ENCODE data around the gene FBXO45. TPM values are rescaled to one million over a fixed set of nuclear protein-coding genes. Genes with fewer than 3 reads are reported as not detected.

Gene FBXO45
- total RNA-seq, 6 experiments from 2014 or later = 7.0 to 9.5 (median 8.1) TPM

- DNase-seq = no peak
- H3K4me1 Mint-ChIP-seq (ENCODE audit: low read depth) = peaks cover 9% of the 10 kb centered on the region
- H3K9me3 Mint-ChIP-seq = peaks cover 10% of the 10 kb centered on the region; the same call in 1 of the 2 replicates
- no peak overlapping the region for H3K4me3 Mint-ChIP-seq
- H3K36me3 Mint-ChIP-seq (ENCODE audit: low read depth) = peaks cover 2% of the 10 kb centered on the region; the same call in 1 of the 2 replicates
- TF ChIP-seq, protein P1, sequence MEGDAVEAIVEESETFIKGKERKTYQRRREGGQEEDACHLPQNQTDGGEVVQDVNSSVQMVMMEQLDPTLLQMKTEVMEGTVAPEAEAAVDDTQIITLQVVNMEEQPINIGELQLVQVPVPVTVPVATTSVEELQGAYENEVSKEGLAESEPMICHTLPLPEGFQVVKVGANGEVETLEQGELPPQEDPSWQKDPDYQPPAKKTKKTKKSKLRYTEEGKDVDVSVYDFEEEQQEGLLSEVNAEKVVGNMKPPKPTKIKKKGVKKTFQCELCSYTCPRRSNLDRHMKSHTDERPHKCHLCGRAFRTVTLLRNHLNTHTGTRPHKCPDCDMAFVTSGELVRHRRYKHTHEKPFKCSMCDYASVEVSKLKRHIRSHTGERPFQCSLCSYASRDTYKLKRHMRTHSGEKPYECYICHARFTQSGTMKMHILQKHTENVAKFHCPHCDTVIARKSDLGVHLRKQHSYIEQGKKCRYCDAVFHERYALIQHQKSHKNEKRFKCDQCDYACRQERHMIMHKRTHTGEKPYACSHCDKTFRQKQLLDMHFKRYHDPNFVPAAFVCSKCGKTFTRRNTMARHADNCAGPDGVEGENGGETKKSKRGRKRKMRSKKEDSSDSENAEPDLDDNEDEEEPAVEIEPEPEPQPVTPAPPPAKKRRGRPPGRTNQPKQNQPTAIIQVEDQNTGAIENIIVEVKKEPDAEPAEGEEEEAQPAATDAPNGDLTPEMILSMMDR (IDR thresholded peaks at IDR 0.05) = peak; percentile 62
- H3K27ac Mint-ChIP-seq = no peak overlapping the region
- no peaks in the 10 kb centered on the region; the same call in 1 of the 2 replicates for H3K27me3 Mint-ChIP-seq (ENCODE audit: insufficient read depth)
Observed at GRCh38 chr3:196524527-196524926, 43.9 kb upstream of the FBXO45 start.

DNA sequence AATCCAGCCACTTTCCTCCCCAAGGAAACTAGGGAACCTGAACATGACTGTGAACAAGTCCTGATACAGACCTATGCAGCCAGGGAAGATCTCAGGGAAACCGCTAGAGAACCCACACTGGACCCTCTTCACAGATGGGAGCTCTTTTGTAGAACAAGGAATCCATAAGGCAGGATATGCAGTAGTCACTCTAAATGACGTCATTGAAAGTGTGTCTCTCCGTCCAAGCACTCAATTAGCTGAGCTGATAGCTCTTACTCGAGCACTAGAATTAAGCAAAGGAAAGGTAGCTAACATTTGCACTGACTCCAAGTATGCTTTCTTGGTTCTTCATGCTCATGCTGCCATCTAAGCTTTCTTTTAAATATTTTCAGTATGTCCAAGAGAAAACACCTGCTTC is 43.3 kb upstream of the FBXO45 start:
- Mint-ChIP-seq H3K36me3 (ENCODE audit: low read depth) (no peaks in the 10 kb centered on the region; the same call in 1 of the 2 replicates), H3K27me3 (ENCODE audit: insufficient read depth) (no peaks in the 10 kb centered on the region; the same call in 1 of the 2 replicates), H3K4me1 (ENCODE audit: low read depth) (peaks cover 9% of the 10 kb centered on the region), H3K27ac (no peak overlapping the region), H3K9me3 (peaks cover 4% of the 10 kb centered on the region; the same call in 1 of the 2 replicates), H3K4me3 (no peak overlapping the region)
- TF ChIP-seq, protein P1 (IDR thresholded peaks at IDR 0.05) = no peak
- DNase-seq = no peak

DNA sequence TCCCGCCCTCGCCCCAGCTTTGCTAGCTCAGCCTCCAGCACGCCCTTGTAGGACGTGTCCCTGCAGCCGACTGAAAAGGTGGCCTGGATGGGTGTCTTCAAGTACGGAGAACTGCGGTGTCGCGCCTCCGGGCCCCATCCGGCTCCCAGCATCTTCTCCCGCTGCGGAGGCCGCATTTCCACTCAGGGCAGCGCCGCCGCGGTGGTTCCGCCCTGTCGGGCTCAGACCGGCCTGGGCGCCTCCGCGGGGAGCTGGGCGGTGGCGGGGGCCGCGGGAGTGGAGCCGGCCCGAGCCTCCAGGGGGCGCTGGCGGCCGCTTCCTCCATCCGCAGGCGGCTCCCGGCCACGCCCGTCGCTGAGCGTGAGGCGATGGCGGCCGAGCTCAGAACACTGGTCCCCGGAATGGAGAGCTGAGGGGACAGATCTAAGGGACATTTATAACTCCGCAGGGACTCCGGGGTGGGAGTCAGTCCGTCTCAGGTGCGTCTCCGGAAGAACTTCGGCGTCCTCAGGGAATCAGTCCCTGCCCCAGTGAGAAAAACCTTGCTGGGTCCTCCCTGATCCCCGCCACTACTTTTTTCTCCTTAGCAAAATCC is 39.7 kb upstream of the FBXO45 start:
- Mint-ChIP-seq H3K4me3 (peak overlapping the region; percentile 57; the same call in 1 of the 2 replicates), H3K36me3 (ENCODE audit: low read depth) (peaks cover 8% of the 10 kb centered on the region), H3K4me1 (ENCODE audit: low read depth) (peaks cover 9% of the 10 kb centered on the region), H3K27me3 (ENCODE audit: insufficient read depth) (peaks cover 4% of the 10 kb centered on the region; the same call in 1 of the 2 replicates), H3K9me3 (peaks cover 8% of the 10 kb centered on the region), H3K27ac (peak overlapping the region; percentile 43)
- TF ChIP-seq, protein P1 (IDR thresholded peaks at IDR 0.05) = peak; percentile 85
- peak; percentile 10 for DNase-seq

GRCh38 chr3:196531418-196531817 is 37.0 kb upstream of the FBXO45 start:
- Mint-ChIP-seq H3K36me3 (ENCODE audit: low read depth) (peaks cover 8% of the 10 kb centered on the region), H3K27ac (no peak overlapping the region), H3K4me1 (ENCODE audit: low read depth) (peaks cover 9% of the 10 kb centered on the region), H3K9me3 (peaks cover 8% of the 10 kb centered on the region), H3K27me3 (ENCODE audit: insufficient read depth) (peaks cover 4% of the 10 kb centered on the region; the same call in 1 of the 2 replicates), H3K4me3 (no peak overlapping the region)
- TF ChIP-seq, protein P1 (IDR thresholded peaks at IDR 0.05) = no peak
- DNase-seq = no peak

DNA sequence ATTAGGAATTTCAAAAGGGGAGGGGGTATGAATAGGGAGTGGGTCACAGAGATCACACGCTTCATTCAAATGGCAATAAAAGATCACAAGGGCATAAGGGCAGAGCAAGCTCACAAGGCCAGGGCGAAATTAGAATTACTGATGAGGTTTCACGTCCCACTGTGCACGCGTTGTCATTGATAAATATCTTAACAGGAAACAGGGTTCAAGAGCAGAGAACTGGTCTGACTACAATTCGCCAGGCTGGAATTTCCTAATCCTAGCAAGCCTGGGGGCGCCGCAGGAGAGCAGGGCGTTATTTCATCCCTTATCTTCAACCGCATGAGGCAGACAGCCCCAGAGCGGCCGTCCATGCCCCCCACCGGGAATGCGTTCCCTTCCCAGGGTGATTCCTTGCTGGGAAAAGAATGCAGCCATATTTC is 35.2 kb upstream of the FBXO45 start:
- H3K27me3 Mint-ChIP-seq (ENCODE audit: insufficient read depth) = peaks cover 6% of the 10 kb centered on the region; the same call in 1 of the 2 replicates
- H3K36me3 Mint-ChIP-seq (ENCODE audit: low read depth) = peaks cover 8% of the 10 kb centered on the region
- H3K9me3 Mint-ChIP-seq = peaks cover 8% of the 10 kb centered on the region
- TF ChIP-seq, protein P1 (IDR thresholded peaks at IDR 0.05) = no peak
- H3K27ac Mint-ChIP-seq = no peak overlapping the region
- no peaks in the 10 kb centered on the region for H3K4me1 Mint-ChIP-seq (ENCODE audit: low read depth)
- H3K4me3 Mint-ChIP-seq = no peak overlapping the region
- no peak for DNase-seq

Measured in HFFc6 (cell line).